H54 (cell line): ENCODE results near the gene OR52E8.

ENCODE experiments used
- DNase-seq: peaks from one replicate; pipeline ENCODE4 v3.0.0; 2011; ENCODE audit warnings: low spot score, mixed read lengths; ENCODE audit not compliant: insufficient read length
- FAIRE-seq: peaks from 3 replicates; lab custom pipeline; 2011; peaks lifted over from hg19 to GRCh38; lab: Jason Lieb, UNC
- POLR2A ChIP-seq: IDR thresholded peaks from 2 replicates; pipeline ENCODE4 v1.6.1; 2011; ENCODE audit warnings: low read depth, mild to moderate bottlenecking, low read length

The OR52E8 gene

GRCh38 chr11:5833446-5833845 lies 24.0 kb downstream of the OR52E8 start:
- no peak for DNase-seq
- no peak for FAIRE-seq
- no peak for TF ChIP-seq POLR2A

- no peak for TF ChIP-seq POLR2A
- no peak for FAIRE-seq
Observed at GRCh38 chr11:5831196-5831829, 26.2 kb downstream of the OR52E8 start.

GRCh38 chr11:5818245-5818886 lies 39.1 kb downstream of the OR52E8 start:
- no peak for TF ChIP-seq POLR2A
- DNase-seq (no peak), FAIRE-seq (peak; percentile 81)

More at GRCh38 chr11:5831196-5831829, 26.2 kb downstream of the OR52E8 start:
- DNase-seq = no peak

GRCh38 chr11:5815534-5815933 lies 42.0 kb downstream of the OR52E8 start:
- FAIRE-seq (no peak), DNase-seq (no peak)
- no peak for TF ChIP-seq POLR2A

GRCh38 chr11:5809905-5810795 lies 47.3 kb downstream of the OR52E8 start:
- DNase-seq (no peak), FAIRE-seq (peak; percentile 73)
- no peak for TF ChIP-seq POLR2A

- TF ChIP-seq POLR2A = no peak
- FAIRE-seq (peak; percentile 23), DNase-seq (no peak)
Observed at GRCh38 chr11:5809122-5809519, 48.4 kb downstream of the OR52E8 start.

GRCh38 chr11:5808500-5809121 lies 48.9 kb downstream of the OR52E8 start, which contains the start of gene OR52N2:
TSS of gene OR52N2 (plus strand) at chr11:5808924. CDS start at chr11:5820336, 11,412 bp downstream.
- TF ChIP-seq POLR2A = no peak
- peak; percentile 29 for DNase-seq
- peak; percentile 95 for FAIRE-seq

GRCh38 chr11:5807580-5807979 lies 49.9 kb downstream of the OR52E8 start:
- DNase-seq (no peak), FAIRE-seq (no peak)
- TF ChIP-seq POLR2A = no peak
